Measurements from ENCODE around the gene COMP.

The COMP gene

DNA sequence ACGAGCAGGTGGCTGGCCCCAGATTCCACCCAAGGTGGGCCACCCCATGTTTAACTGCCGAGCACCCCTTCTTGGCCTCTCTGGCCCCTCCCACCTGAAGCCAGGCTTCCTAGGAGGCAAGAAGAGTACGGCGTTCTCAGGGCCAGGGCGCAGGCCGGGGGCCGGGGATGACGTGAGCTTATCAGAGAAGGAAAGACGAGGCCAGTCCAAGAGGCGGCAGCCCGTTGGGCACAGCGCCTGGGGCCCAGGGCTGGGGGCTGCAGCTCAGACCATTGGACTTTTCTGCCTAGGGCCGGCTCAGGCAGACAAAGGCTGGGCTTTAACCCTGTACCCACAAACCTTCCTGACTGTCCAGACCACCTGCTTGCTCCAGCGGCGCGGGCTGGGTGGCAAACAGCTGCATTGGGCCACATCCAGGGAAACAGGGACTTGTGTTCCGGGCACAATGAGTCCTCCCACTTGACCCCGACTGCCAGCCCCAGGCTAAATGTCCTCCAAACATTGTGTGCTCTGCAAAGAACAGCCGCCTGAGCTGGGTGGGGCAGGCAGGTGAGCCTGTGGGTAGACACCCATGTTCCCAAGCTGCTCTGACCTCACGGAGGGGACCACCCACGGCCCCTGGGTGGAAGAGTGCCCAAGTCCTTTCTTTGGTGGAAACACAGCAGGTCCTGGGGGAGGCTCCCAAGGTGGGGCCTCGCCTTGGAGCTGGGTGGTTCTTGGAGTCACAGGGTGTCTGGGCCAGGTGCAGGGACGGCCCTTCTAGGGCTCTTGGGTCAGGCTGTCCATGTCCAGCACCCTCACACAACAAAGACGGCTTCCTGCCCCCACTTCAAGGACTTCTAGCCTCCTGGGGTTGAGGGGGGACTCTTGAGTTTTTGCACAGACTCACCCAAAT, 21.9 kb downstream of the COMP start:
- no peak for DNase-seq (ENCODE audit: low spot score)

DNA sequence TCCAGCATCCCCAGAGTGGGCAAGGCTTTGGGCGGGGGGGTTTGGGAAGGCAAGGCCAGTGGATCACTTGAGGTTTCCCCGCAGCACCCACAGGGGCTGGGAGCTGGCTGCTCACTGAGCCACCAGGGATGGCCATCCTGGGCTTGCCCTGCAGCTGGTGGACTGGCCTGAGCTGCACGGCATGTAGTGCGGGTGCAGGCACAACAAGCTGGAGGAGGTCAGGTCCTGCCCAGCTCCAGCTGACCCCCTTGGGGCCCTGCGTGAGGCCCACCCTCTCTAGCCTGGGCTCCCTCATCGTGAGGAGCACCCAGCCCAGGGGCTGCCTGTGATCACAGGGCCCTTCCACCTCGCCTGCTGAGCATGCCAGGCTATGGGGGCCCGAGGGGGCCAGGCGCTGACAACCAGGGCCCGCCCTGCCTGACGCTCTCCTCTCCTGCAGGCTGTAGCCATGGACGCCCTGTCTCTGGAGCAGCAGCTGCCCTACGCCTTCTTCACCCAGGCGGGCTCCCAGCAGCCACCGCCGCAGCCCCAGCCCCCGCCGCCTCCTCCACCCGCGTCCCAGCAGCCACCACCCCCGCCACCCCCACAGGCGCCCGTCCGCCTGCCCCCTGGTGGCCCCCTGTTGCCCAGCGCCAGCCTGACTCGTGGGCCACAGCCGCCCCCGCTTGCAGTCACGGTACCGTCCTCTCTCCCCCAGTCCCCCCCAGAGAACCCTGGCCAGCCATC, 22.9 kb downstream of the COMP start:
- peak; percentile 71 for DNase-seq (ENCODE audit: low spot score)

DNA sequence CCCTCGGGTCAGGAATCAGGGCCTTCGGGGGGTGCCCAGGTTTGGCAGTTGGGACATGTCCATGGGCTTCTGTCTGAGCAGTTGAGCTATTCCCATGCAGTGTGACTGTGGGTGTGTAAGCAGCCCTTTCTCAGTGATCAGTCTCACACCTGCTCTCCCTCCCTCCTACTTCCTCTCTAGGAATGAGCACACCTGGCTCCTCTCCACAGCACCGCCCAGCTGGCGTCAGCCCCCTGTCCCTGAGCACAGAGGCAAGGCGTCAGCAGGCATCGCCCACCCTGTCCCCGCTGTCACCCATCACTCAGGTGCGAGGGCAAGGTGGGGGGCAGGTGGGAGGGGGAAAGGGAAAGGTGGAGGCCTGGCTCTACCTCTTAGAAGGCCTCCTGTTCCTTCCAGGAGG, 25.9 kb downstream of the COMP start:
- DNase-seq (ENCODE audit: low spot score) = no peak

DNA sequence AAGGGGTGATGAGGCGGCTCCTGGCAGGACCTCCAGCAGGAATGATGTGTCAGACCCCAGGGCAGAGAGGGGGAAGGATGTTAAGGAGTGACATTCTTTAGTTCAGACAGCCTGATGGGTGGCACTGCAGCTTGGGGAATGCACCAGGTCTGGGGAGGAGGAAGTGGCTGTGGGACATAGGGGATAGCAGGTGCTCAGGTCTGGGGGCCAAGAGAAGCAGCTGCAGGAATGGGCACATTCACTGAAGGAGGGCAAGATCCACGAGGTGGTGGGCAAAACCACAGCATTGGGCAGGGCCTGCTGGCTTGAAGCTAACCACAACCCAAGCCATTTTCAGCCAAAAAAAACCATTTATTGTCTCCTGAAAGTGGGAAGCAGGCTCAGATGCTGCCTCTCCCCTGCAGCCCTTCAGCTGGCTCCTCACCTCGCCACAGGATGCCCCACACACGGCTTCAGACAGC, 26.5 kb downstream of the COMP start:
- no peak for DNase-seq (ENCODE audit: low spot score)

DNA sequence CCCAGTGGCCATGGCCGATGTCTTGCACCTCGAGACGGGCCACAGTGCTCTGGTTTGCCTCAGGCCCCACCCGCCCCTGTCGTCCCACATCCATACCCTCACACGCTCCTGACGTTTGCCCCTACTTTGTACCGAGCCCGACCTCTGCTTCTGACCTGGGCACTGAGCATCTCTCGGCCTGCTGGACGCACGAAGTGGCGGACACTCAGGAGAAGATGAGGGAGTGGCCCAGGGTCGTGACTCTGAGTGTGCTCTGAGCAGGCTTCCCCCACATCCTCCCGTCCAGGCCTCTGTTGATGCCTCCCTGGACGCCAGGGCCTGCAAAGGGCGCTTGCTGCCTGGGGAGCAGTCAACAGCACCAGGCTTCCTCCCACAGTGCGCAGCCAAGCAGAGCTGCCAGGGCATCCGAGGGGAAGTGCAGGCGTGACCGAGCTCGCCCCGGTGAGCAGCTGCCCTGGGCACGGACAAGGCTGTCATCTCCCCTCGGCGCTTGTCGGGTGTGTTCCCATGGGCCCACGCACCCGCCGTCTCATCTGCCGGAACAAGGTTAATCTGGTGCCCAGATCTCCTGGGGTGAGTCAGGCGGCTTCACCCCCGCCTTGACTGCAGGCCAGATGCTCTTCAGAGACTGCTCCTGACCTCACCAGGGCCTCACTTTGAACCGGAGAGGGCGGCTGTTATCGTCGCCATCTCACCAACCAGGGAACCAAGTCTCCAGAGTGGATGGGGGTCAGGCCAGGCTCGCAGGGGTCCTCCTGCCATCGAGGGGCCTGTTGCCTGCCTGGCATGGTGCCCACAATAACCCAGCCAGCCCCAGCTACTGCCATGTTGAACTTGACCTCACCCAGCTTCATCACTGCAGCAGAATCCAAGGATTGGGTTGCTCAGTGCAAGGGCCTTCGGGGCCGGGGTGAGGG, 27.2 kb downstream of the COMP start:
- no peak for DNase-seq (ENCODE audit: low spot score)

DNA sequence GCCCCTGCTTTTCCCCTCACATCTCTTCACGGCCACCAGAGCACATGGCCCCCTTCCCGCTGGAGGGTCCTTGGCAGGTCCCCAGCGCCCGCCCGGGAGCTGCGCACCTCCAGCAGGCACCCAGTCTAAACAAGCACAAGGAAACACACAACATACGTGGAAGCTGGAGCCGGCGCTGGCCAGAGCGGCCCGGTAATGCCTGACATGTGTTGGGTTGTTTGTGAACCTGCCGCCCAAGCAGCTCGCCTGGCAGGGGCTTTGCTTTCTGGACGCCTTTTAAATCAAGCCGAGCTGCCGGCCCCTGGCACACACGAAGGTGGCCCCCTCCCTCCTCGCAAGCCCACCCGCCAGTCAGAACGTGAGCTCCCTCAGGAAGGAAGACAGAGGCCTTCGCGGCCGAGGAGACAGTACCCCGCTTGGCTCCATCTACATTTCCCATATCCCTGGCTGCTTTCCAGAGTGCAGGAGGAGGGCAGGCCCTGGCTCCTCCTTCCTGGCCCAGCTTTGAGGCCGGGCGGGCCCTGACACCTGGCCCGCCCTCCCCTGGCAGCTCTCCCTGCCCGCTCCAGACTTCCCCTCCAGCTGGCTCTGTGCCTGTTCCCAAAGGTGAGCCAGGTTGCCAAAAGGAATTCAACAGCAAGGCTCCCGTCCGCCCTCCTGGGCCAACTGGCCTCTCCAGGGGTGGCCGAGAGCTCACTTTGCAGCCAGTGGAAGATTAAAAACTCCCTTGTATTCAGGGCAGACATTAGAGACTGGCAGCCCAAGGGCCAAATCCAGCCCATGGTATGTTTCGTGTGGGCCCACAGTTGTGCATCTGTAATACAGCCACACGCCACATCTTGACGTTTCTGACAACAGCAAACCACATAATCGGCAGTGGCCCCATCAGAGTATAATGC, 28.7 kb downstream of the COMP start:
- DNase-seq (ENCODE audit: low spot score) = peak; percentile 79

DNA sequence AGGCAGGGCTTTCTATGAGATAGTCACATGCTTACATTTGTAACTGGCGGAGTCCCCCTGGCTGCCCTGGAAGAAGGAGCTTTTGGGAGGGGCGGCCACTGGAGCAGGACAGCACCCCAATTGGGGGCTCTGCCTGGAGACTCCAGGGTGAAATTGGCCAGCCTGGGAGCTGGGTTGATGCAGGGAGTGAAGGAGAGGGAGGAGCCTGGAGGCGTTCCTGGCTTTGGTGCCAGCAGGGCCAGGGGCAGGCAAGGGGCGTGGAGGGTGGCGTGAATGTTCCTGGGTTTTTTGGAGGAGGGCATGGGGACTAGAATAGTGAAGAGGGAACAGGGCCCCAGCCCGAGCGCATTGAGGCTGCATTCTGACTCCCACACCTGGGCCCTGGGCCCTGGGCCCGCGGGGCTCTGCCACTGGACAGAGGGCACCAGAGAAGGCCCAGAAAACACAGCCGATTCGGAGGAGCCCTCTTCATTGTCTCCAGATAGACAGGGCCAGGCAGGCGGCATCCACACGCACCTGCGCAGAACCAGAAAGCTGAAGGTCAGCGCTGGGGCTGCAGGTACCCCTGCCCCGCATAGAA, 29.5 kb downstream of the COMP start:
- no peak for DNase-seq (ENCODE audit: low spot score)

DNA sequence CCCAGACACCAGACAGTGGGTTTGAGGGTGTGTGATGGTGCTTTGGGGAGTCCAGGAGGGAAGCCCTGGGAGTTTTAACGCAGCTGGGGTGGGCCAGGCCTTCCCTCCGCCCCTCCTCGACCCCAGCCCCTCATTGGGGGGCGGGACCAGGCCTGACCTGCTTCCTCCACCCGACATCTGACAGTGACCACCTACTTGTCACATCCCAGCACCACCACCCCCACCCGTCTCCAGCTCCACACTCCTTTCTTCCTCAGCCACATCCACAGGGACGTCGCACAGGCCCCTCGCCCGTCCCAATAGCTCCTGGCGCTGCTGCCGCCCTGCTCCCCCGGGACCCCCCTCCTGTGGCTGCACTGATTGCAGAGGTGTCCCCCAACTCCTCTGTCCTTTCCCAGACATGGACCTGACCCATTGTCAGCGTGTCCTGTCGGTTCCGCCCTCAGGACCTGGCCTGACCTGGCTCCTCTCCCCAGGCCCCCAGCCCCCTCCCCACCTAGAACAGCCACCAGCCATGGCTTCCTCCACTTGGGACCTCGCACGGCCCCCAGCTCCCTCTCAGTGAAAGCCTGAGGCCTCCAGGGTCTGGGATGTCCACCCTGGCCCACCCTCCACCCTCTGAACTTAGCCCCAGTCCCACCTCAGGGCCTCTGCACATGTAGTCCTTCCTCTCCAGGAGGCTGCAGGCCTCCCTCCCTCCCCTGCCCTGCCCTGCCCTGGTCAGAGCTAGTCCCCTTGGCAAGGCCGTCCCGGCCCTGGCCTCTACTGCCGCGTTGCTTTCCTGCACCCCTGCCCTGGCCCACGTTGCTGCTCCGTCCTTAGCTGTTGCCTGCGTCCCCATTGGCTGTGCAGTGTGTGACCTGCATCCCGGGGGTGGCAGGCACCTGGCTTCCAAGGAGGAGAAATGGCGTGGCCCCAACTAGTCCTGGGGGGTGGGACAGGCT, 30.4 kb downstream of the COMP start:
- no peak for DNase-seq (ENCODE audit: low spot score)

DNA sequence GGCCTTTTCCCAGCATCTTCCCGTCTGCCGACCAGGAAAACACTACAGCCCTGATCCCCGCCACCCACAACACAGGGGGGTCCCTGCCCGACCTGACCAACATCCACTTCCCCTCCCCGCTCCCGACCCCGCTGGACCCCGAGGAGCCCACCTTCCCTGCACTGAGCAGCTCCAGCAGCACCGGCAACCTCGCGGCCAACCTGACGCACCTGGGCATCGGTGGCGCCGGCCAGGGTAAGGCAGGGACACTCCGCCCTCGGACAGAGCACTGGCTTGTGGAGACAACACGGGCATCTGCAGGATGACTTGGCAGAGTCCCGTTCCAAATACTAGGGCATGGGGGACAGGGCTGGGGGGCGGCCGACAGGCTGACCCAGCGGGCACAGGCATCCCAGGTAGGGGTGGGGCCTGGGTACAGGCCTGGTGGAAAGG, 31.1 kb downstream of the COMP start:
- no peak for DNase-seq (ENCODE audit: low spot score)

DNA sequence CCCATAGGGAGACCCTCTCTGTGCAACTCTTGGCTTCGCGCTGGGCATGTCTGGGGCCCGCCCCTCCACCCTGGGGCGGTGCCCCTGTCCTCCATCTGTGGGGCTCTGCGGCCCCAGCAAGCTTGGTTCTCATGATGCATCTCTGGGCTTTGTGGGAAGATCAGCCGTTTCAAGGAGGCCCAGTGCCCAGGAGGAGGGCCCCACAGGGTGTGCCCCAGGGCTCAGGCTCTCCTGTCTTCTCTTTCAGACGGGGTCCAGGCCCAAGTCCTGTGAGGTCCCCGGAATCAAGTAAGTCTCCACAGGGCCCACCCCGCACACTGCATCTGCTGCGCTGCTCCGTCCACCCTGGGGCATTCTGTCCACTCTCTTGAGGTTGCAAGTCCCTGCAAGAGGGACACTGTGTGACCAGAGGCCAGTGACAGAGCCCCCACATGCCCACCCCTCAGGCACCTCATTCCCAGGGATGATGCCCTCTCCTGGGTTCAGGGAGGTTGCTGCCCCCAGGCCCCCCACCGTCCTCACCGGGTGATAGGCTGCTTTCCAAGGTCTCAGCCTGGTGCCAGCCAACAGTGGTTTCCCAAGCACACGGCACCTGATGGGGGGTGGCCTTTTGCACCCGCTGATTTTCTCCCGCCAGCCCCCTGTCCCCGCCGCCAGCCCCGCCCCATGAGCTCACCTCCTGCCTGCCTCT, 31.7 kb downstream of the COMP start:
- DNase-seq (ENCODE audit: low spot score) = no peak

DNA sequence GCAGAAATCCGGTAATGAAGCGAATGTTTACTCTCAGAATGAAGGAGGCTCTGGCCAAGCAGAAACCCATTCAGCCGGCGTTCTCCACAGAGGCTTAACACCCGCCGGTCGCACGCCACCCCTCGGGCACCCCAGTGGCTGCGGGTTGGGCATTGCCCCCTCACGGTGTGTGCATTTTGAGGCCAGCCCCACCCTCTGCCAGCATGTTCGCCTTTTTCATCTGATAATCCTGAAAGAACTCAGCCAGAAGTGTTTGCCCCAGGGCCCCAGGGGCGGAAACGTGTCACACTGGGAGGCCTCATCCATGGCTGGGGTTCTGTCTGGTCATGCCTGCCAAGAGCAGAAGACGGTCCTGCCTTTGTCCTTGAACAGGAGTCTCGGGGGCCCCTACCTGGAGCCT, 34.2 kb downstream of the COMP start:
- DNase-seq (ENCODE audit: low spot score) = no peak

DNA sequence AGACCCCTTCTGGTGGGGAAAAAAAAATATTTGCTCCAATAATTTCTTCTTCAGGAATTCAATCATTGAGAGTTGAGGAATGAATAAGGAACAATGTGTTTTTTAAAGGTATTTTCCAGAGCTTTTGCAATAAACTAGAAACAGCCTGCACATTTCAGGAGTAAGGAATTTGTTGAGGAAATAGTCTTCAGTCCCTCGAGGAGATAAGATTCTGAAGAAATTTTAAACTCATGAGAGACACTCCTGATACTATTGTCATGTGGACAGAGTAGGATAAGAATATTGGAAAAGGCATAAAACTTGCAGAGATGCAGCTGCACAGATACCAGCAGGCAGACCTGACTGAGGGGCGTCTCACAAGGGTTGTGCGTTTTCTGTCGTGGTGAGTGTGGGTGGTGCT, 36.6 kb downstream of the COMP start:
- no peak for DNase-seq (ENCODE audit: low spot score)

DNA sequence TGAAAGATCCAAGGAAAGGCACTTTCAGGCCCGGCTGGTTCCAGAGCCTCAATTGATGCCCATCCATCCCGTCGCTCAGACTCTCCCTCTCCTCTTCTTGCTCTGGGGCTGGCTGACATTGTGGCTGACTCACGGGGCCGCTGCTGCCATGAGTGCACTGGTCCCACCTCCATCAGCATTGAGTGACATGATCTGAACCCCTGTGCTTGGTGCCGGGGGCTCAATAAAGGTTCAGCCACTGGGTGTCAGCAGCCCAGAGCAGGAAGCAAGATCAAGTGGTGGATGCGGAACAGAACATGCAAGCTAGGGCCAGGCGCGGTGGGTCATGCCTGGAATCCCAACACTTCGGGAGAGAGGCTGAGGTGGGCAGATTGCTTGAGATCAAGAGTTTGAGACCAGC, 39.5 kb downstream of the COMP start:
- DNase-seq (ENCODE audit: low spot score) = no peak

DNA sequence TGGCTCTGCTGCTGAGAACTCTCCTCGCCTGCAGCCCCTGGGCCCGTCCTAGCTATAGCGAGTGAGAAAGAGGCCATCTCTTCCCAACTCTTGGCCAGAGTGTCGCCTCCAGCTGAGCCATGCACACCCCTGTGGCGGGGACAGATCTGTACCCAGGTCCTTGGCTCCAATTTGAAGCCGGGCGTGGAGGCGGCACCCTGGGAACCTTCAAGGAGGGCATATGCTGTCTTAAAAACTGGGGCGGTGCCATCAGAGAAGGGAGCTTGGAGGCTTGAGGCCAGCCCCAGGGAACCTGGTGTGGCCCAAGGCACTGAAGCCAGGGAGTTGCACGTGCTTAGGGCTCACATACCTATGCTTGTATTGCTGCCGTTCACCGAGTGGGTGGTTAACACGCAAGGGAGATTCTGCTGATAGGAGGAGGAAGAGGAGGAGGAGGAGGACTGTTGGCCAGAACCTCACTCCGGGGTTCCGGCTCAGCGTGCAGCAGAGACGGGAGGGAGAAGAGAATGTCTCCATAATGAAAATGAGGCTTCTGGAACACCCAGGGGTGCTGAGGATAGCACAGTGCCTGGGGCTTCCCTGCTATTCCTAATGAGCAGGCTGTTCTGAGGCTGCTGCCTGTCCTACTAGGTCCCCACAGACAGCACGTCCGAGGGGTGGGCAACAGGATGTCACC, 40.7 kb downstream of the COMP start:
- DNase-seq (ENCODE audit: low spot score) = no peak

DNA sequence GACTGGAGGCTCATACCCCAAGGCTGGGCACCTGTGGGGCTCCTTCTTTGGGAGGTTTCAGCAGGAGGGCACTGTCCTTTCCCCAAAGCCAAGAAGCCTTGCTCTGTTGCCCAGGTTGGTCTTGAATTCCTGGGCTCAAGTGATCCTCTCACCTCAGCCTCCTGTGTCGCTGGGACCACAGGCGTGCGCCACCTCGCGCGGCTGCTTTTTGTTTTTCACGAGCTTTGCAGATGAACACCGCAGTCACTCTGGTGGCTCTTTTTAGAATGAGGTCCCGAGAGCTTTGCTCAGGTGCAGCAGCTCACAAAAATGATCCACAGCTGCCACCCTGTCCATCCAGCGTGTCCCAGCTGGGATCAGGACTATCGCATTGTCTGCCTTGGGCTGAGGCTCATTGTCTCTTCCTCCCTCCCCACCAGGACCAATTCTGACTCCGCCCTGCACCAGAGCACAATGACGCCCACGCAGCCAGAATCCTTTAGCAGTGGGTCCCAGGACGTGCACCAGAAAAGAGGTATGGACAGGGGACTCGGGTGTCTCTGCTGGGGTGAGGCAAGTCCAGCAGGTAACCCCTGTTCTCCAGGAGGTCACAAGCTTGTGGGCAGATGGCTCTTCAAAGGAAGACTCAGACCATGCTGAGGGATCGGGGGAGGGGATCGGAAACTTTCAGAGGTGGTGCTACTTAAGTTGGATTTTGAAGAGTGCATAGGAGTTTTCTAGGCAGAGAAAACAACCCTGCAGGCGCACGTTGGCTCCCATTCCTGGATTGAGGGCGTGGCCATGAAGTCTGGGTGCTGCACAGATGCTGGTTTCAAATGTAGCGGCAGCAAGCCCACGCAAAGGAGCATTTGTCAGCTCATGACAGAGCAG, 41.5 kb downstream of the COMP start:
- DNase-seq (ENCODE audit: low spot score) = no peak

DNA sequence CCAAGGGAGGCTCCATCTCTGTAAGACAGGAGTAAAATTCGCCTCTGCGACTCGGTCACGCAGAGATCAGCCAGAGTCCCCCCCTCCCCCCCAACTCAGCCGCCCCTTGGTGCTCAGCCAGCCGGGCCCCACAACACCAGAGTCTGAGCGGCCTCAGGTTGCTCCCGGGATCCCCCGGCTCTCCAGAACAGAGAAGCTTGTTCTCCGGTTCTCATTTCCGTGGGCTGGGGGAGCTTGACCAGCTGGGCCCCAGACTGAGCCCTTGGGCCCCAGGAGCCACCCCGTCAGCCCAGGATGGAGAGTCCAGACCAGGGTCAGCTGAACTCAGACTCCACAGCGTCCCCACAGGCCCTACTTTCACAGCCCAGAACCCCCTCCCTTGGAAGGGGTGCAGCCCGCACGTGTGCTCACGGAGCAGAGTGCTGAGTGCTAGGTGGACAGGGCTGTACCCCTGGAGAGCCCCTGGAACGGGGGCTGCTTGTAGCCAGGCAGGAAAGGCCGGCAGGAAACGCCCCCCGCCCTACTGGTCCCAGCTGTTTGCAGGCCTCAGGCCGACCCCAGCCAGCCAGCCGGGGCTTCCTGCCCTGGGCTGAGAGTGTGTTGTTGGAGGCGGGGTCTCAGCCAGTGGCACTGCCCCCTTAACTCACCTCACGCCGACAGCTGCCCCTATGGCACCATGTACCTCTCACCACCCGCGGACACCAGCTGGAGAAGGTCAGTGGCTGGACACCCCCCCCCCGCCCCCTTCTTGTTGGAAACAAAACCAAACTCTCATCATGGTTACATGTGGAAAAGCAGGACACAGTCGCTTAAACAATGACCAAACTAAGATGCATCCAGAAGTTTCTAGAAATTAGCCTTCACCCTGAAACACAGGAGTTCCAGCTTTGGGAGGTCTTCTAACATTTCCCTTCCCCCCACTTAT, 44.4 kb downstream of the COMP start:
- DNase-seq (ENCODE audit: low spot score) = peak; percentile 77

All from iPS-NIHi11 (cell line).